K562 (cell line): ENCODE measurements around the gene LZTFL1. TPM values are rescaled to one million over a fixed set of nuclear protein-coding genes. Genes with fewer than 3 reads are reported as not detected.

Experiments used
- ATAC-seq: fragments of 200-7000 bp; cut with Tn5 transposase; 3 replicates; pipeline ENCODE4 v1.9.1; 2020; ENCODE audit warnings: moderate library complexity
- BruUV-seq: library from RNA; stranded (reverse); fragments of 400-500 nt; replicated peaks from 2 replicates; lab custom pipeline; 2021; lab: Mats Ljungman, UMichigan
- CTCF ChIA-PET: fragments of 300-600 bp; formaldehyde crosslinking; extraction: SDS; loops from one replicate; lab custom pipeline; 2021; ENCODE audit warnings: low intra/inter-chr PET ratio; lab: Yijun Ruan, JAX
- POLR2A ChIA-PET: fragments of 300-600, 350-650 bp; sonication (Branson Sonifier 250); formaldehyde crosslinking; extraction: SDS; loops from one replicate; lab custom pipeline; 2021; ENCODE audit warnings: antibody characterized with exemption, inconsistent platforms; lab: Yijun Ruan, JAX
- DNase-seq, 4 experiments: peaks; one replicate each; pipeline versions ENCODE4 v3.0.0 to v3.0.0-alpha.2; 2011 to 2018; ENCODE audit warnings: low spot score in 3 of 4, mixed read lengths in 3 of 4; ENCODE audit errors: extremely low read depth in 1 of 4
- FAIRE-seq: peaks from 2 replicates; lab custom pipeline; 2011; peaks lifted over from hg19 to GRCh38; lab: Jason Lieb, UNC
- H2AFZ ChIP-seq: 2 replicates; pipeline ENCODE4 v1.6.0; 2011; ENCODE audit warnings: low read depth, low read length, control low read depth, inconsistent platforms
- H3K27ac ChIP-seq: fragments of 200-600 bp; 3 replicates; pipeline ENCODE4 v1.8.0; 2011; ENCODE audit warnings: low read depth, mild to moderate bottlenecking, control low read depth, inconsistent platforms, low read length, moderate library complexity, mixed read lengths; ENCODE audit errors: extremely low read depth
- H3K27me3 ChIP-seq, 2 experiments: fragments of 300-600 bp in 1 of 2; 2 replicates in 1 of 2; 3 replicates in 1 of 2; pipeline versions ENCODE4 v1.6.0 to v1.8.0; 2011; ENCODE audit warnings: inconsistent platforms in 2 of 2, low read length in 2 of 2, mild to moderate bottlenecking in 1 of 2, mixed read lengths in 1 of 2, moderate library complexity in 1 of 2; ENCODE audit not compliant: control insufficient read depth in 2 of 2, insufficient read depth in 2 of 2
- H3K36me3 ChIP-seq: fragments of 300-600 bp; 3 replicates; pipeline ENCODE4 v1.8.0; 2011; ENCODE audit warnings: mild to moderate bottlenecking, low read length, inconsistent platforms; ENCODE audit not compliant: control insufficient read depth, insufficient read depth
- H3K4me1 ChIP-seq, 2 experiments: fragments of 200-600 bp in 1 of 2; replicated peaks in 1 of 2; 2 replicates in 1 of 2; 3 replicates in 1 of 2; pipeline versions ENCODE4 v1.5.1 to v1.8.0; 2011; ENCODE audit warnings: inconsistent platforms in 2 of 2, low read length in 2 of 2, mild to moderate bottlenecking in 1 of 2, mixed read lengths in 1 of 2, moderate library complexity in 1 of 2; ENCODE audit not compliant: control insufficient read depth in 2 of 2, insufficient read depth in 2 of 2
- H3K4me2 ChIP-seq: 2 replicates; pipeline ENCODE4 v1.6.1; 2011; ENCODE audit warnings: low read length, control low read depth, inconsistent platforms, mixed read lengths; ENCODE audit not compliant: insufficient read depth
- H3K4me3 ChIP-seq: fragments of 200-600 bp; sonication (generic), shearing (Covaris generic); 2 replicates; pipeline ENCODE4 v1.5.1; 2016; ENCODE audit warnings: control low read depth, inconsistent platforms
- H3K79me2 ChIP-seq: fragments of 200-600 bp; 3 replicates; pipeline ENCODE4 v1.8.0; 2011; ENCODE audit warnings: low read length, inconsistent platforms; ENCODE audit not compliant: control insufficient read depth, insufficient read depth
- H3K9ac ChIP-seq, 2 experiments: 2 replicates each; pipeline versions ENCODE4 v1.6.0 to v1.6.1; 2011; ENCODE audit warnings: low read depth in 2 of 2, low read length in 2 of 2, control low read depth in 1 of 2, inconsistent platforms in 1 of 2, mild to moderate bottlenecking in 1 of 2, mixed read lengths in 1 of 2; ENCODE audit not compliant: insufficient read depth in 1 of 2
- H3K9me1 ChIP-seq: one replicate; pipeline ENCODE4 v1.6.0; 2011; ENCODE audit warnings: inconsistent platforms, mild to moderate bottlenecking, low read length, moderate library complexity; ENCODE audit not compliant: control insufficient read depth, insufficient read depth
- H3K9me3 ChIP-seq: replicated peaks from 2 replicates; pipeline ENCODE4 v1.5.1; 2011; ENCODE audit warnings: low read depth, low read length, inconsistent platforms; ENCODE audit not compliant: control insufficient read depth, insufficient read depth
- H4K20me1 ChIP-seq: replicated peaks from 2 replicates; pipeline ENCODE4 v1.6.1; 2011; ENCODE audit warnings: low read length, inconsistent platforms, mixed read lengths; ENCODE audit not compliant: control insufficient read depth, insufficient read depth
- GTF2E2 ChIP-seq: fragments of 200-800 bp; sonication (Bioruptor generic); IDR thresholded peaks from 2 replicates; pipeline ENCODE4 v1.6.1; 2016; ENCODE audit warnings: missing genetic modification characterization, missing compliant biosample characterization
- JUND ChIP-seq, 2 experiments: IDR thresholded peaks; 2 replicates in 1 of 2; 3 replicates in 1 of 2; pipeline ENCODE4 v1.6.1; 2011; ENCODE audit warnings: borderline replicate concordance in 2 of 2, low read depth in 2 of 2, low read length in 2 of 2, improper control_type of control experiment in 1 of 2, missing biosample characterization in 1 of 2, missing genetic modification characterization in 1 of 2, missing genetic modification reagents in 1 of 2
- NR1H2 ChIP-seq: sonication (generic); formaldehyde crosslinking; IDR thresholded peaks from 2 replicates; pipeline ENCODE4 v1.4.0; 2020; ENCODE audit warnings: mild to moderate bottlenecking, missing genetic modification reagents
- PHF20 ChIP-seq: fragments of 450-650 bp; IDR thresholded peaks from 2 replicates; pipeline ENCODE4 v1.6.1; 2018; ENCODE audit not compliant: partially characterized antibody
- SPI1 ChIP-seq: IDR thresholded peaks from 2 replicates; pipeline ENCODE4 v1.6.1; 2011; ENCODE audit warnings: low read depth, low read length, control low read depth, borderline replicate concordance
- TBP ChIP-seq: optimal IDR thresholded peaks from 2 replicates; pipeline ENCODE3; 2011; ENCODE audit warnings: low read depth, low read length, improper control_type of control experiment
- ZNF121 ChIP-seq: sonication (generic); formaldehyde crosslinking; conservative IDR thresholded peaks from 2 replicates; pipeline ENCODE4 v1.8.0; 2022; ENCODE audit warnings: missing genetic modification reagents
- WGBS: fragments of 100-300 bp; shearing (Covaris generic); methylation state at CpG from one replicate; pipeline ENCODE4 v1.1.6; 2016; ENCODE audit warnings: low coverage, mixed read lengths; ENCODE audit not compliant: insufficient coverage; ENCODE audit errors: missing lambda C conversion rate; 5-methylcytosine and 5-hydroxymethylcytosine counted together
- in situ Hi-C: fragments of 300-500 bp; cut with MboI; formaldehyde crosslinking; loops from 4 replicates; pipeline ENCODE4 v1.15.0; 2018; ENCODE audit warnings: inconsistent platforms, mixed read lengths
- intact Hi-C: fragments of 100-400 bp; cut with micrococcal nuclease; formaldehyde crosslinking; loops from 2 replicates; pipeline ENCODE4 v1.14.2; 2022
- polyA plus RNA-seq, 8 experiments: library from polyadenylated mRNA; depleted of rRNA in 4 of 8; stranded (reverse) in 5 of 8; unstranded in 3 of 8; fragments of >200 nt; fragmentation: Nextera tagmentation in 2 of 8; fragmentation: Illumina TruSeq in 1 of 8; extraction: Ambion mirVana in 2 of 8; extraction: Trizol in 1 of 8; gene quantifications; 2 replicates each; pipeline versions ENCODE4 v1.2.1 to v1.2.3, GENCODE V29; 2011 to 2014; ENCODE audit warnings: inconsistent platforms in 1 of 8, missing spikeins in 1 of 8
- total RNA-seq, 7 experiments: library from RNA; depleted of rRNA in 6 of 7; stranded (reverse); fragments of >200 nt in 6 of 7; fragmentation: Illumina TruSeq in 2 of 7; extraction: Trizol in 2 of 7; gene quantifications; 2 replicates each; pipeline versions ENCODE4 v1.2.1 to v1.2.3, GENCODE V29; 2011 to 2021; ENCODE audit warnings: low replicate concordance in 1 of 7
- TF ChIP-seq, protein P1 (sequence below): fragments of 250-450 bp; sonication (Bioruptor Pico); IDR thresholded peaks from 2 replicates; pipeline ENCODE4 v1.8.0; 2022; ENCODE audit warnings: inconsistent platforms

LZTFL1 gene
- total and polyA plus RNA-seq, 9 of the 15 experiments (the other 6 are each of a cell fraction or from before 2014, with no cell fraction given), result 10.7 to 33.7 (median 15.3) TPM

GRCh38 chr3:45819543-45819942 lies 22.4 kb downstream of the LZTFL1 start:
- ChIA-PET CTCF (no interaction called here), POLR2A (no interaction called here)
- intact Hi-C loops (no loop called here), in situ Hi-C loops (no loop called here)
- no peak overlapping the region for H2AFZ ChIP-seq
- no peaks in the 10 kb centered on the region for H3K4me1 ChIP-seq
- no peaks in the 10 kb centered on the region for H3K79me2 ChIP-seq
- H4K20me1 ChIP-seq, result no peaks in the 10 kb centered on the region
- no peak overlapping the region for H3K4me3 ChIP-seq
- no peak for FAIRE-seq
- H3K4me2 ChIP-seq, result no peak overlapping the region
- H3K9me1 ChIP-seq, result no peaks in the 10 kb centered on the region
- WGBS, result 3% methylated on average over 2 of the region's 2 CpGs
- DNase-seq, result no peak
- 0 out of 5 replicates have a peak, but pooled peaks cover 0 to under 1% of the 10 kb centered on the region in 2 experiments for H3K27me3 ChIP-seq
- TF ChIP-seq, protein P1, sequence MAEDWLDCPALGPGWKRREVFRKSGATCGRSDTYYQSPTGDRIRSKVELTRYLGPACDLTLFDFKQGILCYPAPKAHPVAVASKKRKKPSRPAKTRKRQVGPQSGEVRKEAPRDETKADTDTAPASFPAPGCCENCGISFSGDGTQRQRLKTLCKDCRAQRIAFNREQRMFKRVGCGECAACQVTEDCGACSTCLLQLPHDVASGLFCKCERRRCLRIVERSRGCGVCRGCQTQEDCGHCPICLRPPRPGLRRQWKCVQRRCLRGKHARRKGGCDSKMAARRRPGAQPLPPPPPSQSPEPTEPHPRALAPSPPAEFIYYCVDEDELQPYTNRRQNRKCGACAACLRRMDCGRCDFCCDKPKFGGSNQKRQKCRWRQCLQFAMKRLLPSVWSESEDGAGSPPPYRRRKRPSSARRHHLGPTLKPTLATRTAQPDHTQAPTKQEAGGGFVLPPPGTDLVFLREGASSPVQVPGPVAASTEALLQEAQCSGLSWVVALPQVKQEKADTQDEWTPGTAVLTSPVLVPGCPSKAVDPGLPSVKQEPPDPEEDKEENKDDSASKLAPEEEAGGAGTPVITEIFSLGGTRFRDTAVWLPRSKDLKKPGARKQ (CRISPR knock-in tag), result no peak
- TF ChIP-seq JUND (IDR thresholded peaks at IDR 0.05; ENCODE audit: borderline replicate concordance, low read depth, low read length) (no peak), JUND (tag; IDR thresholded peaks at IDR 0.05; ENCODE audit: borderline replicate concordance, low read depth, low read length) (no peak), NR1H2 (CRISPR knock-in tag) (no peak), ZNF121 (CRISPR knock-in tag) (no peak), GTF2E2 (no peak), TBP (no peak), PHF20 (no peak), SPI1 (no peak)
- no peak overlapping the region for H3K9ac ChIP-seq
- no peaks in the 10 kb centered on the region for H3K9me3 ChIP-seq
- H3K36me3 ChIP-seq, result no peaks in the 10 kb centered on the region
- no peak for ATAC-seq
- BruUV-seq, result no TSS peak
- no peak overlapping the region for H3K27ac ChIP-seq
